HCT116 (cell line): ENCODE data around the gene NR4A1. TPM values are rescaled to one million over a fixed set of nuclear protein-coding genes. Genes with fewer than 3 reads are reported as not detected.

Experiments
- ATAC-seq: fragments of 200-7000 bp; cut with Tn5 transposase; 2 replicates; pipeline ENCODE4 v1.9.1; 2020; ENCODE audit warnings: mild to moderate bottlenecking, moderate library complexity
- BruUV-seq: library from RNA; stranded (reverse); fragments of 400-500 nt; replicated peaks from 2 replicates; lab custom pipeline; 2021; lab: Mats Ljungman, UMichigan
- CTCF ChIA-PET: fragments of 300-600 bp; sonication (Branson Sonifier 250); formaldehyde crosslinking; loops from one replicate; lab custom pipeline; 2021; ENCODE audit warnings: antibody characterized with exemption; lab: Charles Lee
- POLR2A ChIA-PET: fragments of 300-600, 350-600 bp; sonication (Branson Sonifier 250); formaldehyde crosslinking; loops from one replicate; lab custom pipeline; 2021; ENCODE audit warnings: antibody characterized with exemption; lab: Charles Lee
- RAD21 ChIA-PET, 2 experiments: fragments of 300-600 bp; sonication (Branson Sonifier 250); formaldehyde crosslinking; loops; one replicate each; lab custom pipeline; 2023; ENCODE audit warnings: low total read pairs in 2 of 2; ENCODE audit not compliant: uncharacterized antibody in 2 of 2, unreplicated experiment in 2 of 2, low non-redundant PET in 1 of 2; lab: Charles Lee
- DNase-seq: peaks from one replicate; pipeline ENCODE4 v3.0.0-alpha.2; 2010; ENCODE audit warnings: low read depth, low spot score
- H2AFZ ChIP-seq: fragments of 200-600 bp; shearing (Covaris generic), sonication (generic); 2 replicates; pipeline ENCODE4 v1.6.1; 2017; ENCODE audit warnings: low read depth, mixed run types, mixed read lengths, antibody characterized with exemption, low read length; ENCODE audit not compliant: poor library complexity, severe bottlenecking
- H3K27ac ChIP-seq: 2 replicates; pipeline ENCODE4 v1.5.1; 2012; ENCODE audit warnings: low read depth, low read length
- H3K27me3 ChIP-seq: fragments of 200-600 bp; sonication (generic); 2 replicates; pipeline ENCODE4 v1.6.1; 2016; ENCODE audit warnings: mixed run types, low read length, mixed read lengths; ENCODE audit not compliant: insufficient read depth
- H3K36me3 ChIP-seq, 2 experiments: fragments of 200-500 bp in 1 of 2; fragments of 200-600 bp in 1 of 2; sonication (Bioruptor generic) in 1 of 2; sonication (generic) in 1 of 2; 2 replicates each; pipeline versions ENCODE4 v1.5.1 to v1.6.1; 2014 to 2016; ENCODE audit warnings: low read length in 2 of 2, inconsistent platforms in 1 of 2, mixed read lengths in 1 of 2, mixed run types in 1 of 2; ENCODE audit not compliant: insufficient read depth in 2 of 2, control insufficient read depth in 1 of 2
- H3K4me1 ChIP-seq, 2 experiments: fragments of 200-600 bp in 1 of 2; sonication (generic) in 1 of 2; 2 replicates each; pipeline versions ENCODE4 v1.5.1 to v1.6.1; 2012 to 2017; ENCODE audit warnings: low read length in 2 of 2, inconsistent platforms in 1 of 2, mild to moderate bottlenecking in 1 of 2, mixed read lengths in 1 of 2, mixed run types in 1 of 2, moderate library complexity in 1 of 2; ENCODE audit not compliant: insufficient read depth in 2 of 2, control insufficient read depth in 1 of 2
- H3K4me2 ChIP-seq: fragments of 200-600 bp; sonication (generic); 2 replicates; pipeline ENCODE4 v1.6.1; 2017; ENCODE audit warnings: mixed run types, low read length, mixed read lengths
- H3K4me3 ChIP-seq, 2 experiments: fragments of 200-600 bp in 1 of 2; sonication (generic) in 1 of 2; replicated peaks in 1 of 2; 2 replicates each; pipeline ENCODE4 v1.5.1; 2011 to 2016; ENCODE audit warnings: low read length in 2 of 2, control low read depth in 1 of 2, low read depth in 1 of 2, mild to moderate bottlenecking in 1 of 2, mixed read lengths in 1 of 2, mixed run types in 1 of 2
- H3K79me2 ChIP-seq: fragments of 200-600 bp; sonication (generic); 2 replicates; pipeline ENCODE4 v1.6.1; 2017; ENCODE audit warnings: mild to moderate bottlenecking, mixed run types, low read length, moderate library complexity, mixed read lengths; ENCODE audit not compliant: insufficient read depth
- H3K9ac ChIP-seq: fragments of 200-600 bp; sonication (generic); 2 replicates; pipeline ENCODE4 v1.6.1; 2016; ENCODE audit warnings: low read length, mixed read lengths
- H3K9me2 ChIP-seq: fragments of 200-600 bp; sonication (generic), shearing (Covaris generic); 2 replicates; pipeline ENCODE4 v1.6.1; 2017; ENCODE audit warnings: mixed run types, mild to moderate bottlenecking, moderate library complexity; ENCODE audit not compliant: insufficient read depth
- H3K9me3 ChIP-seq, 2 experiments: fragments of 200-500 bp in 1 of 2; fragments of 200-600 bp in 1 of 2; sonication (Bioruptor generic) in 1 of 2; sonication (generic) in 1 of 2; 2 replicates each; pipeline ENCODE4 v1.6.1; 2014 to 2017; ENCODE audit warnings: low read length in 2 of 2, mixed read lengths in 2 of 2, inconsistent platforms in 1 of 2, low read depth in 1 of 2, mild to moderate bottlenecking in 1 of 2, mixed run types in 1 of 2, moderate library complexity in 1 of 2; ENCODE audit not compliant: control insufficient read depth in 1 of 2, insufficient read depth in 1 of 2
- H4K20me1 ChIP-seq: fragments of 200-600 bp; sonication (generic), shearing (Covaris generic); 2 replicates; pipeline ENCODE4 v1.6.1; 2017; ENCODE audit warnings: mixed run types, mild to moderate bottlenecking, moderate library complexity; ENCODE audit not compliant: insufficient read depth
- ELF1 ChIP-seq: IDR thresholded peaks from 2 replicates; pipeline ENCODE4 v1.6.1; 2012; ENCODE audit warnings: low read depth, borderline replicate concordance
- RAD21 ChIP-seq: IDR thresholded peaks from 2 replicates; pipeline ENCODE4 v1.6.1; 2012; ENCODE audit warnings: low read depth, mild to moderate bottlenecking
- TCF7L2 ChIP-seq: IDR thresholded peaks from 2 replicates; pipeline ENCODE4 v1.7.0; 2011; ENCODE audit warnings: borderline replicate concordance, inconsistent platforms; ENCODE audit not compliant: insufficient read depth, insufficient read length; ENCODE audit errors: extremely low read depth
- intact Hi-C: fragments of 100-400 bp; cut with micrococcal nuclease; formaldehyde crosslinking; loops from 2 replicates; pipeline ENCODE4 v1.10.0; 2022
- total RNA-seq: library from RNA; stranded (reverse); gene quantifications from one replicate; pipeline ENCODE4 v1.2.1, GENCODE V29; 2021; ENCODE audit not compliant: unreplicated experiment
- TF ChIP-seq, protein P1 (sequence below): IDR thresholded peaks from 2 replicates; pipeline ENCODE4 v1.6.1; 2012
- TF ChIP-seq, protein P2 (sequence below): IDR thresholded peaks from 2 replicates; pipeline ENCODE4 v1.6.1; 2012
- TF ChIP-seq, protein P3 (sequence below), 3 experiments: fragments of 200-600 bp in 1 of 3; sonication (generic) in 1 of 3; IDR thresholded peaks in 2 of 3; conservative IDR thresholded peaks in 1 of 3; 2 replicates each; pipeline ENCODE4 v1.5.1; 2012 to 2017; ENCODE audit warnings: low read depth in 2 of 3, low read length in 2 of 3, antibody characterized with exemption in 1 of 3, borderline replicate concordance in 1 of 3, control low read depth in 1 of 3, mild to moderate bottlenecking in 1 of 3, mixed read lengths in 1 of 3, mixed run types in 1 of 3, moderate library complexity in 1 of 3; ENCODE audit not compliant: insufficient read depth in 1 of 3

NR4A1 gene
- total RNA-seq, 1 experiment from 2014 or later, result 35.3 TPM

DNA sequence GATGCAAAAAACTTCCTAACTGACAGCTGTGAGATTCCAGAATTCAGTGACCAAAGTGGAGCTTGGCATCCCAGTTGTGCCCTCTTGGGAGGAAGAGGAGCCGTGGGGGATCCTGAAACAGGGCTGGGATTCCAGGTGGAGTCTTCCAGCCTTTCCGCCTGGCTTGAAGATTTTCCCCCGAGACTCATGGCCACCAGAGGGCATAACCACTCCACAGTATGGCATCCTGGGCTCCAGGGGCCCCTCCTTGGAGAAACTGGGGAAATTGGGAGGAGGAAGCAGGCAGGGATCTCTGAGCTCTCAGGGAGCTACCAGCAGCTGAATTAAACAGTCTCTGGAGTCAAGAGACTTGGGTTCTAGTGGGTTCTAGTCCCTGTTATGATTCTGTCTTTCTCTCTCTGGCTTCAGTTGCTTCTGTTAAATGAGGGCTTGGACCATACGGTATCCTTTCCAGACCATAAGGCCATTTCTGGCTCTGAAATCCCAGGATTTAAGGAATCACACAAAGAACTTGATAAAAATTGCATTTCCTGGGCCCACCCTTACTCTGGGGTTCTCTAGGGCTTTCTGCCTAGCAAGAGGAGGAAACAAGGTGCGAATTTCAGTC is 47.1 kb upstream of the NR4A1 start:
- ChIA-PET RAD21 (interaction anchor here (0.6 to 2.8 kb wide), 7 partner anchors 15 to 21 kb away, joined by 3 to 21 read pairs (median 5); no protein-coding TSS in a partner anchor), POLR2A (interaction anchor here (3.1 kb wide), 1 partner anchor 20 kb away, joined by 15 read pairs; no protein-coding TSS in a partner anchor), CTCF (interaction anchor here (0.6 to 5.5 kb wide), 12 partner anchors 11 to 119 kb away, joined by 3 to 137 read pairs (median 6); no protein-coding TSS in a partner anchor)
- H3K4me2 ChIP-seq, result no peak overlapping the region
- no peaks in the 10 kb centered on the region for H4K20me1 ChIP-seq
- no peaks in the 10 kb centered on the region for H3K9me2 ChIP-seq
- no peak overlapping the region for H2AFZ ChIP-seq
- ATAC-seq (peak; percentile 83), DNase-seq (no peak)
- intact Hi-C loops, result loop anchor here (1.0 kb wide), 2 partner anchors 19 to 116 kb away; no protein-coding TSS in a partner anchor
- H3K9me3 ChIP-seq, result no peaks in the 10 kb centered on the region
- H3K4me1 ChIP-seq, result peaks cover 0 to 7% of the 10 kb centered on the region in 2 experiments; a peak in 2 of 4 replicates
- no peak overlapping the region for H3K9ac ChIP-seq
- no peak overlapping the region for H3K27ac ChIP-seq
- H3K36me3 ChIP-seq, result no peaks in the 10 kb centered on the region
- TF ChIP-seq ELF1, result no peak
- TF ChIP-seq, protein P1, sequence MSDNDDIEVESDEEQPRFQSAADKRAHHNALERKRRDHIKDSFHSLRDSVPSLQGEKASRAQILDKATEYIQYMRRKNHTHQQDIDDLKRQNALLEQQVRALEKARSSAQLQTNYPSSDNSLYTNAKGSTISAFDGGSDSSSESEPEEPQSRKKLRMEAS, result no peak
- TF ChIP-seq, protein P2, sequence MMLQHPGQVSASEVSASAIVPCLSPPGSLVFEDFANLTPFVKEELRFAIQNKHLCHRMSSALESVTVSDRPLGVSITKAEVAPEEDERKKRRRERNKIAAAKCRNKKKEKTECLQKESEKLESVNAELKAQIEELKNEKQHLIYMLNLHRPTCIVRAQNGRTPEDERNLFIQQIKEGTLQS, result no peak
- TF ChIP-seq TCF7L2, result no peak
- TF ChIP-seq, protein P3, sequence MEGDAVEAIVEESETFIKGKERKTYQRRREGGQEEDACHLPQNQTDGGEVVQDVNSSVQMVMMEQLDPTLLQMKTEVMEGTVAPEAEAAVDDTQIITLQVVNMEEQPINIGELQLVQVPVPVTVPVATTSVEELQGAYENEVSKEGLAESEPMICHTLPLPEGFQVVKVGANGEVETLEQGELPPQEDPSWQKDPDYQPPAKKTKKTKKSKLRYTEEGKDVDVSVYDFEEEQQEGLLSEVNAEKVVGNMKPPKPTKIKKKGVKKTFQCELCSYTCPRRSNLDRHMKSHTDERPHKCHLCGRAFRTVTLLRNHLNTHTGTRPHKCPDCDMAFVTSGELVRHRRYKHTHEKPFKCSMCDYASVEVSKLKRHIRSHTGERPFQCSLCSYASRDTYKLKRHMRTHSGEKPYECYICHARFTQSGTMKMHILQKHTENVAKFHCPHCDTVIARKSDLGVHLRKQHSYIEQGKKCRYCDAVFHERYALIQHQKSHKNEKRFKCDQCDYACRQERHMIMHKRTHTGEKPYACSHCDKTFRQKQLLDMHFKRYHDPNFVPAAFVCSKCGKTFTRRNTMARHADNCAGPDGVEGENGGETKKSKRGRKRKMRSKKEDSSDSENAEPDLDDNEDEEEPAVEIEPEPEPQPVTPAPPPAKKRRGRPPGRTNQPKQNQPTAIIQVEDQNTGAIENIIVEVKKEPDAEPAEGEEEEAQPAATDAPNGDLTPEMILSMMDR (IDR thresholded peaks at IDR 0.05 in 2 of 3, conservative IDR thresholded peaks at IDR 0.05 in 1 of 3; ENCODE audit: borderline replicate concordance in 1 of 3, insufficient read depth in 1 of 3, low read depth in 2 of 3, low read length in 2 of 3), result peak; percentile 79 to 94 (median 82)
- TF ChIP-seq RAD21, result peak; percentile 94
- no peaks in the 10 kb centered on the region for H3K79me2 ChIP-seq
- H3K4me3 ChIP-seq, result no peak overlapping the region
- no peaks in the 10 kb centered on the region for H3K27me3 ChIP-seq
- BruUV-seq, result no TSS peak
